AG08396 (cell line): ENCODE data around the gene BDKRB1.
A peak's percentile ranks its signal among the peaks of the same experiment; 100 is the strongest.

Source experiments
- DNase-seq: peaks from one replicate; pipeline ENCODE4 v3.0.0; 2012; ENCODE audit warnings: low spot score, mixed read lengths

BDKRB1 gene

GRCh38 chr14:96255501-96256366, at the start of gene BDKRB1:
TSS of gene BDKRB1 (plus strand) at chr14:96256210. CDS start at chr14:96263683, 7,473 bp downstream.
- DNase-seq: peak; percentile 74

DNA sequence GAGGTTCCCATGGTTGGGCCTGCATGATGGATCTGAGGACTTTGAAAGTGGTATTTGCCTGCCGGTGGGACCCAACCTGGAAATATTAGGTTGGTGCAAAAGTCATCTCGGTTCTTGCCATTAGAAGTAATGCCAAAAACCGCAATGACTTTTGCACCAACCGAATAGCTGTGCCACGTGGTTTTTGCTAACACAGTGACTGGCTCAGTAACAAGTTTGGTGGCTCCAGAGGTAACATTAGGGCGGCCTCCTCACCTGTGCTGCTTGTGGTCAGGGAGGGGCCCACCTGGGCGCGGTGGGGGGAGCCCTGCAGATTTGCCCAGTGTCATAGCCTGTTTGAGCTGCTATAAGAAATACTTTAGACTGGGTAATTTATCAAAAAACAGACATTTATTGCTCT, 49.5 kb upstream of the BDKRB1 start:
- no peak for DNase-seq

- no peak for DNase-seq
Observed at GRCh38 chr14:96207686-96208085, 48.3 kb upstream of the BDKRB1 start.

GRCh38 chr14:96208739-96209138, 47.3 kb upstream of the BDKRB1 start:
- no peak for DNase-seq

DNA sequence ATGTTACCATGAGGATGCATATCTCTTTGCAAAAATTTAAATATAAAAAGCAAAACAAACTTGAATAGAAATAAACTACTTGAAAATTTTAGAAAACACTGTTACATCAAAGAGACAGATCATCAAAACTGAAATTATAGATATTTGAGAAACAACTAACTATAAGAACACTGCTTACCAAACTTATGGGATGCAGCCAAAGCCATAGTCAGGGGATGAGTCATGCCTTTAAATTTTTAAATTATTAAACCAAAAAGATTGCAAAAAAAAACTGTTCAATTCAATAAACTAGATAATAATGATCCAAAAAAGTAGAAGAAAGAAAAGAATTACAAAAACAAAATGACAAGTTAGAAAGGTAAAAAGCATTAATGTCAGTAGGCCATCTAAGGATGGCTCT, 43.9 kb upstream of the BDKRB1 start:
- DNase-seq: no peak

DNA sequence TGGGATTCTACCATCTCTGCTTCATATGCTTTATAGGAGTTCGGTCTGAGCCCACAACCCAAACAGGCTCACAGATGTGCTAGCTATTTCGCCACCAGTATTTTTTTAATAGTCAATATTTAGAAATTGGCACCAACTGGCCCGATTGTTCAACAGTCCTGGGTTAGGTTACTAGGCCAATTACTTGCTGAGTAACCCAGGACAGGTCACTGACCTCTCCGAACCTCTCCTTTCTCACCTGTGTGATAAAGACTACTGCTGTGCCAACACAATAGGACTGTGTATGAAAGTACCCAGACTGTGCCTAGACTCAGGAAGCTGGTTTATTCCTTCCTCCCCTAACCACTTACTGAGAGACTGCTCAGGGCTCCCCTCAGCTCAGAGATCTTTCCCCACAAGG, 43.1 kb upstream of the BDKRB1 start:
- DNase-seq: no peak

- no peak for DNase-seq
Observed at GRCh38 chr14:96213871-96214465, 42.0 kb upstream of the BDKRB1 start.

- no peak for DNase-seq
Observed at GRCh38 chr14:96214793-96215192, 41.2 kb upstream of the BDKRB1 start.

GRCh38 chr14:96215452-96216244, 40.4 kb upstream of the BDKRB1 start:
- DNase-seq: no peak

- DNase-seq: no peak
Observed at GRCh38 chr14:96216627-96217026, 39.4 kb upstream of the BDKRB1 start.

DNA sequence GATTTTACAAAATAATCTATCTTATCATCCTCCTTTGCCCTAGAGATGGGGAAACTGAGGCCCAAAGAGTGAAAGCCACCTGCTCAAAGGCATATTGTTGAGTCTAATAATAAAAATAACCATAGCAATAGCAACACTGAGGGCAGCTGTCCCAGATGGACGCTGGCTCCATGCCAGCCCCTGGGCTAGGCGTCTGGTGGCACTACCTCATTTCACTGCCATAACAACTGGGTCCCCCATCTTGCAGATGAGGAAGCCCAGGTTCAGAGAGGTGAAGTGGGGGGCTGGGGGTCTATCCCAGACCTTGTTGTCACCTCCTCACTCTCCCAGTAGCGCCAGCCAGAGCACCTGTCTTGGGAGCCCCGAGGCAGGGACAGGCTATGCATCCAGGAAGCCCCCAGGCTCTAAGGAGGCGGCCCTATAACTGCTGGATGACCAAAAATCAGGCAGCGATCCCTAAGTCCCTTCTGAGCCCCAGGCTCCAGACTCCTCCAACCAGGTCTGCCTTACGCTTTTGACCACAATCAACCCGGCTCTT, 38.6 kb upstream of the BDKRB1 start:
- DNase-seq: no peak

DNA sequence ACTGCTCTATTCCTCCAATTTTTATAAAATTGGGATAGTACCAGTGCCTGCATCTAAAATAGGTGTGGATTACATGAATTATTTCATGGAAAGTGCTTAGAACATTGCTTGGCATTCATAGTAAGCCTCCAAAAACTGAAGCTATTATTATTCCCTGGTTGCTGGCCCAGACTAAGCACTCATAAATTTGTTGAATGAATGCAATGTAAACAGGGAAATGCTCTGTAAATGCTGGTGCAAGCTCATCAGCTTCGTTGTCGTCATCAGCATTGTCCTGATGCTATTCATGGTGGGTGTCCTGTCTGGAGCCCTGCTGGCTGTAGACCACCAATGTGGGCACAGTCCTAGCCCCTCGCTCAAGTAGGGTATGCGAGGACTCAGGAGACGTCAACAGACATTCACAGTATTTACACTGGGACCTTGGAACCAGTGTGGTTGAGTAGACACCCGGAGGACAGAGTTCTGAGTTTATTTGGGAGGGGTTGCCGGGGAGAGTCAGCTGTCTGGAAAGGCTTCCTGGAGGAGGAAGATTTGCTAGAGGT, 34.8 kb upstream of the BDKRB1 start:
- peak; percentile 51 for DNase-seq

GRCh38 chr14:96221841-96222240, 34.2 kb upstream of the BDKRB1 start:
- no peak for DNase-seq

GRCh38 chr14:96224480-96225096, 31.4 kb upstream of the BDKRB1 start:
- DNase-seq: no peak

DNA sequence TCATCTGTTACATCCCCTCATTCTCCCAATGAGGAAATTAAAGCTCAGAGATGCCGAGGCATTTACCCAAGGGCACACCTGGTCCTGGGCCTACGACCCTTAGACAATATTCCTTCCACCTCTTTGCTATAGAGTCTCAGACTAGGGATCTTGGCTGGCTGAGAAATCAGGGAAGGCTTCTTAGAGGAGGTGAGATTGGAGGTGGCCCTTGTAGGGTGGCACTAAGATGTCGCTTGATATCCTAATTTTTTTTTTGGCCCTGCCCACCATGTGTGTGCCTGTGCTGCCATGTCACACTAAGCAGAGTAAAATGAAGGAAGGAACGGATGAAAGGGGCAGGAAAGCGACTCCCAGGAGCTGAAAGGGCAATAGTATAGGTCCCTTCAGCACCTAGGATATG, 30.8 kb upstream of the BDKRB1 start:
- DNase-seq: no peak

DNA sequence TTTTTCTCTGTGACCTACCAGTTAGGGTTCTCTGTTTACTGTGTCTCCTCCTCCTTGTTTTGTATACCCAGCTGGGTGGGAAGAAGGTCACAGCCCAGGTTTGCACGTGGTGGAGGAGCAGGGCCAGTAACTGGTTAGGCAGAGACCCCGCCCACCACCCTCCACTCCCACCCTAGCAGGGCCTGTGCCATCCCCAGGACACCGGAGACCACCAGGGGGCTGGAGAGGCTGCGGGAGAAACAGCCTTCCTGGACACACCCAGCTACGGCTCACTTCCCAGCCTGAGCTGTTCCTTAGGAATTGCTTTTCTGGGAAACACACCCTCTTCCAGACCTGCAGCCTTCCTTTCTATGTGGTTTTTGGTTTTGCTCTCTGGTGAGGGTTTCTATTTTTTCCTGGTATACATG, 30.3 kb upstream of the BDKRB1 start:
- peak; percentile 62 for DNase-seq

GRCh38 chr14:96227428-96227827, 28.6 kb upstream of the BDKRB1 start:
- no peak for DNase-seq

GRCh38 chr14:96229315-96229714, 26.7 kb upstream of the BDKRB1 start:
- DNase-seq: no peak

- no peak for DNase-seq
Observed at GRCh38 chr14:96231056-96231455, 25.0 kb upstream of the BDKRB1 start.

GRCh38 chr14:96231526-96232130, 24.4 kb upstream of the BDKRB1 start:
- no peak for DNase-seq

DNA sequence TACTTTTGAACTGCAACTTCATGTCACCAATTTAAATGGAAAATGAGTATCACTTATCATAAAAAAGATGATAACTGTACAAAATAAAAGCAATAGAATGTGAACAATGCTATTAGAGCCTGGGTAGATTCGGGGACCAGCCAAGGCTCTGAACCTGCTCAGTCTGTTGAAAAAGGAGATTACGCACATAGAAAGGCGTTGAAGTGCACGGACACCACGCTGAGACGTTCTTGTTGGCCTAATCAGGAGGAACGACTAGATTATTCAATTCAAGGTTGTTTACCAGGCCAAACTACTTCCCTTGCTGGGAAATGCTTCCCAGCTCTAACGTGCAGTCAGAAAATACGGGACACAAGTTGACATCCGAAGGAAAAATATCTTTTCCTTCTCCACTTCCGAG, 23.5 kb upstream of the BDKRB1 start:
- no peak for DNase-seq
